ENCODE data around the gene RXRB. TPM values are rescaled to one million over a fixed set of nuclear protein-coding genes. Genes with fewer than 3 reads are reported as not detected.

The RXRB gene
- total RNA-seq, 1 donor from 2014 or later = 22.4 TPM

DNA sequence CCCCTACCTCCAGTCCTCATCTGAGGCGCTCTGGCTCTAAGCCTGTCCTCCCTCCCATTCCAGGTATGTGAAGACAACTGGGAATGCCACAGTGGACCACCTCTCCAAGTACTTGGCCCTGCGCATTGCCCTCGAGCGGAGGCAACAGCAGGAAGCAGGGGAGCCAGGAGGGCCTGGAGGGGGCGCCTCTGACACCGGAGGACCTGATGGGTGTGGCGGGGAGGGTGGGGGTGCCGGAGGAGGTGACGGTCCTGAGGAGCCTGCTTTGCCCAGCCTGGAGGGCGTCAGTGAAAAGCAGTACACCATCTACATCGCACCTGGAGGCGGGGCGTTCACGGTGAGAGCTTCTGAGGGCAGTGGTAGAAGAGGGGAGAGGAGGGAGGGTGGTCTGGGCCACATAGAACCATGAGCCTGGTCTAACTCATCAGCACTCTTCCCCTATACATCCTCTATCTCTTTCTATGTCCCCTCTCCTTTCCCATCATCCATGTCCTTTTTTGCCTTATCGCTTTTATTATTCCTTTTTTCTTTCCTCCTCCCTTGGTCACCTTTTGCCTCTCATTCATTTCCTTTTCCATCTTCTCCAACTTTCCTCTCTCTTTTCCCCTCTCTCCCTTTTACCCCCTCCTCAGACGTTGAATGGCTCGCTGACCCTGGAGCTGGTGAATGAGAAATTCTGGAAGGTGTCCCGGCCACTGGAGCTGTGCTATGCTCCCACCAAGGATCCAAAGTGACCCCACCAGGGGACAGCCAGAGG lies 11.4 kb upstream of the RXRB start:
- DNase-seq (ENCODE audit: low read depth, low spot score) = no peak

DNA sequence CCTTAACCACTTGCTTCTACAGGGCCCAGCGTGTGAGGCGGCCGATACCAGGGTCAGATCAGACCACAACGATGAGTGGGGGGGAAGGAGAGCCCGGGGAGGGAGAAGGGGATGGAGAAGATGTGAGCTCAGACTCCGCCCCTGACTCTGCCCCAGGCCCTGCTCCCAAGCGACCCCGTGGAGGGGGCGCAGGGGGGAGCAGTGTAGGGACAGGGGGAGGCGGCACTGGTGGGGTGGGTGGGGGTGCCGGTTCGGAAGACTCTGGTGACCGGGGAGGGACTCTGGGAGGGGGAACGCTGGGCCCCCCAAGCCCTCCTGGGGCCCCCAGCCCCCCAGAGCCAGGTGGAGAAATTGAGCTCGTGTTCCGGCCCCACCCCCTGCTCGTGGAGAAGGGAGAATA lies 10.7 kb upstream of the RXRB start:
- no peak for DNase-seq (ENCODE audit: low read depth, low spot score)

DNA sequence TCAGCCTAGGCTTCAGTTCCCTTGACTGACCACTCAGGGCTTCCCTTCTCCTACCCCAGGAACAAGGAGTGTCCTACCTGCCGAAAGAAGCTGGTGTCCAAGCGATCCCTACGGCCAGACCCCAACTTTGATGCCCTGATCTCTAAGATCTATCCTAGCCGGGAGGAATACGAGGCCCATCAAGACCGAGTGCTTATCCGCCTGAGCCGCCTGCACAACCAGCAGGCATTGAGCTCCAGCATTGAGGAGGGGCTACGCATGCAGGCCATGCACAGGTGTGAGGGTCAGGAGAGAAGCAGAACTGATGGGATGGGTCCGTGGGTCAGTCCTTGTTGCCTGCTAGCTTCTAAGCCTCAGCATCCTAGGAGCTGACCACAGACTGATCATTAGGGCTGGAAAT lies 9.4 kb upstream of the RXRB start:
- DNase-seq (ENCODE audit: low read depth, low spot score) = no peak

DNA sequence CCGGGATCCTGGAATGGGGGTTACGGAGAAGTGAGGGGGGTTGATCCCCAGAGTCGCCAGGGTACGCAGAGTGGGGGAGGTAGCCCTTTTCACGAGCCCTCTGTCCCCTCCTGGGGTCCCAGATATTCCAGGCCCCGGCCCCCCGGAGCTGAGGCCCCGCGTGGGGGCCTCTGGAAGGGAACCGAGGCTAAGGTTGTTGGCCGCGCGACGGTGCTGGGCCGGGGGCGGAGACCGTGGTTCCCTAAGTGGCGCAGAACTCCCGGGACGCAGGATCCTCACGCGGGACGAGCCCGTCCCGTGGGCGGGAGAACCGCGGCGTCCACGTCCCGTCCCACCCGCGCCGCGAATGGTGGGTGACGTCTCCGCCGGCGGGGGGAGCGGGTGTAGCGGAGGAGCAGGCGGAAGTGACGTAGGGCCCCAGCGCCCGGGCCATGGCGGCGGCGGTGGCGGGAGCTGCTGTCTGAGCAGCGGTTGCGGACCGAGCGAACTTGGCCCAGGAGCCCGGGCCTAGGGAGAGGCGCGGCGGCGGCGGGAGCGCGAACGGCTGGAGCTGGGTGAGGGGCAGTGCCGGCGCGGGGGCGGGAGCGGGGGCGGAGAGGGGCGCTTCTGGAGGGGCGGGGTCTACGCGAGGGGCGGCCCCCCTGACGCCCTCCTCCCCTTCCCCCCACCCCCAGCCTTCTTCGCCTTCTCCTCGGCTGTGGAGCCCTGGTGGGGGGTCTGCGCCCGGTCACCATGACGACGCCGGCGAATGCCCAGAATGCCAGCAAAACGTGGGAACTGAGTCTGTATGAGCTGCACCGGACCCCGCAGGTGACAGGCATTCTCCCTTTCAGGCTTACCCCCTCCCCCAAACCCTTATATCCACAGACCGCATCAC lies 7.9 kb upstream of the RXRB start, which contains the start of gene RING1:
RING1 (plus strand) TSS at position 410 of the 877 bp plus-strand sequence; CDS start at position 733, 323 bp downstream.
- DNase-seq (ENCODE audit: low read depth, low spot score) = no peak

DNA sequence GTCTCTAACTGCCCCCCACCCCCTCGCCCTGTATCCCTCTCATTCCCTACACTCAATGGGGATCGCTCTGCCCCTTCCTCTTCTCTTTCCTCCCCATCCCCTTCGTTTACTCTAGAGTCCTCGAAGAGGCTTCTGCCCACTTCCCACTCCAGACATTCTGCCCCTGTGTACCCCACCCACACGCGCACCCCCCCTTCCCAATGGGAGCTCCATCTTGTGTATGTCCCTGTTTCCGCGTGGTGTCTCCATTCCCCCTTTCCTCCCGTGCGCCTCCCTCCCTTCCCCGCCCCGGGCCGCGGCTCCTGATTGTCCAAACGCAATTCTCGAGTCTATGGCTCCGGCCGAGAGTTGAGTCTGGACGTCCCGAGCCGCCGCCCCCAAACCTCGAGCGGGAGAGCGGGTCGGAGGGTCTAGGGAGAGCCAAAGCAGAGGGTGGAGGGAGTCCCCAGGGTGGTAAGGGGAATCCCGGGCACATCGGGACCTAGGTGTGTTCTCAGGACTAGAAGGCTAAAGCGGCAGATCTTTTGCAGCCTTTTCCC lies 7.2 kb upstream of the RXRB start:
- no peak for DNase-seq (ENCODE audit: low read depth, low spot score)

DNA sequence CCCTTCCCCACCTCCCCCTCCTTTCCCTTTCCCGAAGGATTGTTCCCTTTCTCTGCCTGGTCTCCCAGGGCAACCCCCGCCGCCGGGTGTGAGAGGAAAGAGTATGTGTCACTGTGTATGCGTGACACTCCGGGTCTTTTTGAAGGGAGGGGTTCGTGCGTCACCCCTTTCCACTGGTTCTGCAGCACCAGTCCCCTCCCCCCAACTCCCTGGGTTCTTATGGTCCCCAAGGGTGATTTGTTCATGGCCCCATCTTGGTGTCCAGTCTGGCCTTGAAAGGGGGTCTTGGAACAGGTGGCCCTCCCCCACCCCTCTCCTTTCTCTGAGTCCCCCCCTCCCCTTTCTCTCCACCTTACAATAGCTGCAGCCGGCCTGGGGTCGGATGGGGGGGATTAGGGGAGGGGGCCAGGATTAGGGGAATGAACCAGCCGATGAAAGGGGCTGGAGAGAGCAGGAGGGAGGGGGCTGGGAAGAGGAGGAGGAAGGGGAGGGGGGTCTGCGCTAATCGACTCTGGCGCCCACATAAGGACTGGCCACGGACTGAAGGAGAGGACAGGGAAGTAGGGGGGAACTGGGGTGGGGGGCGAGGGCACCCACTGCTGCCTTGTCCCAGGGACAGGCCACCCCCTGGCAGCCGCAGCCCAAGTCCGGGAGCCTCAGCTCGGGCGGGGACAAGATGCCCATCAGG lies 6.5 kb upstream of the RXRB start:
- DNase-seq (ENCODE audit: low read depth, low spot score) = no peak

DNA sequence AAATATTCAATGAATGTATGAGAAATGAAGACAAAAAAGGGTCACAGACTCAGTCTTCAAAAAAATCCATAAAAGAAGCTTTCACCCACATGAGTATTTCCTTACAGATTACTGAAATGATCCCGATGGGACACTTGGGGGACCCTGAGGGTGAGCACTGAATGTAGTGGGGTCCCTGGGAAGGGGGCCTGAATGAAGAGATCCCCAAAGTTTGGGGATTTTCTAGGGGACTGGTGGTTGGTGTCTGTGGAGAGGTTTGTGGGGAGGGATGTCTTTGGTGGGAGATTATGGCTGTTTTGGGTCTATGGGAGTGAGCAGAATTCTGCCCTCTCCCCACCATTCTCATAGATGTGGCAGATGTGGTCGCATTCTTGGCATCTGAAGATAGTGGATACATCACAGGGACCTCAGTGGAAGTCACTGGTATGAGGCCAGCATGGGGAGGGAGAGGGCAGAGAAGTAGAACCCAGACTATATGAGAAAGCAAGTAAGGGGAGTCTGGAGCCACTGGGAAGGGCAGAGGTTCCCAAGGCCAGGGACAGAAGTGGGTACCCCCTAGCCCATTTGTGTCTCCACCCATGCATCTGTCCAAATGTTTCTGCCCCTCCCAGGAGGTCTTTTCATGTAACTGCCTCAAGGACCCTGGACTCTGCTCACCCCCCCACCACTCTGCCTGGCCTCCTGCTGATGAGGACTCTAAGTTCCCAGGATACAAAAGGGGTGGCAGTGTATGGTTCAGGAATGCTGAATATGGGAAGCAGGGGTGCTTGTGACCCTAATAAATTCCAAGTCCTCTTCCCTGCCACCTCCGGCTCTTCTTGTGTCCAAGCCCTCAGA lies 5.8 kb upstream of the RXRB start:
- DNase-seq (ENCODE audit: low read depth, low spot score) = no peak

DNA sequence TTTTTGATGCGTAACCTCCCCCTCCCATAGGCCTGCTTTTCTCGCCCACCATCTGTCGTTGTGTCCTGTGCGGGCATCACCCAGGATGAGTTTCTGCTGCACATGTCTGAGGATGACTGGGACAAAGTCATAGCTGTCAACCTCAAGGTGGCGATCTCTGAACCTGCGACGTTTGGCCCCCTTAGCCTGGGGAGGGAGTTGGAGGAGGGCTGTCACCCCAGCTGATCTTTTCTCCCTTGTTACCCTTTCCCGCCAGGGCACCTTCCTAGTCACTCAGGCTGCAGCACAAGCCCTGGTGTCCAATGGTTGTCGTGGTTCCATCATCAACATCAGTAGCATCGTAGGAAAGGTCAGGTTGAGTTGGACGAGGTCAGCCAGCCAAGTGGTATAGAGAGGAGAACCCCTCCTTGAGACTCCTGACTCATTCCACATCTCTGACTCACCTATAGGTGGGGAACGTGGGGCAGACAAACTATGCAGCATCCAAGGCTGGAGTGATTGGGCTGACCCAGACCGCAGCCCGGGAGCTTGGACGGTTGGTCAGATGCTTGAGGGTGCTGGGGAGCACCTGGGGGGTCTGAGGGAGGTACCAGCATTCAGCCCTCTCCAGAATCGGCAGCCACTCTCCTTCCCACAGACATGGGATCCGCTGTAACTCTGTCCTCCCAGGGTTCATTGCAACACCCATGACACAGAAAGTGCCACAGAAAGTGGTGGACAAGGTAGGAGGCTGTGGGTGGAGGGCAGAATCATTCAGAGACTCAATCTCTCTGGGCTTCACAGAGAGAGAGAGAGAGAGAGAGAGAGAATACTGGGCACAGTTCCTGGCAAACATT lies 4.9 kb upstream of the RXRB start:
- DNase-seq (ENCODE audit: low read depth, low spot score) = no peak

DNA sequence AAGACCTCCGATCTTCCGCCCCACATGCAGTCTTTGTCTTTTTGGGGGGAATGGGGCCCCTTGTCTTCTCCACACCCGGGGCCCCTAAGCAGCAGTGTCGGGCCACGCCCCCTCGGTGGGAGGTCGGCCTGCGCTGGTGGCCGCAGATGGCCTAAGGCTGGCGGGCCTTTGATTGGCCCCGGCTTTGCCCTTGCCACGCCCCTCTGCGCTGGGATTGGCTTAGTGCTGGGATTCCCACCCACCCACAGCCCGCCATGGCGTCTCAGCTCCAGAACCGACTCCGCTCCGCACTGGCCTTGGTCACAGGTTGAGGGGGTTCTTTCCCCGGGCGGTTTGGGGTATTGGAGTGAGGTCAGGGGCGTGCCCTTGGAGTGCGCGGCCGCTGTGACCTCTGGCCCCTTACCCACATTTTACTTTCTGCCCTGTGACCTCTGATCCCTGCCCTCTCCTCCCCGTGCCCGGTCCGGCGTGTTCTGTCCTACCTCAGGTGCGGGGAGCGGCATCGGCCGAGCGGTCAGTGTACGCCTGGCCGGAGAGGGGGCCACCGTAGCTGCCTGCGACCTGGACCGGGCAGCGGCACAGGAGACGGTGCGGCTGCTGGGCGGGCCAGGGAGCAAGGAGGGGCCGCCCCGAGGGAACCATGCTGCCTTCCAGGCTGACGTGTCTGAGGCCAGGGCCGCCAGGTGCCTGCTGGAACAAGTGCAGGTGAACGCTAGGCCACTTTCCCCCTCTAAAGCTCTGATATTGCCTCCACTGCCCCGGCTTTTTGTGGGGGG lies 4.1 kb upstream of the RXRB start, which contains the start of gene HSD17B8:
HSD17B8 (plus strand) TSS at position 241 of the 776 bp plus-strand sequence; CDS start at position 255, 14 bp downstream.
- peak; percentile 64 for DNase-seq (ENCODE audit: low read depth, low spot score)

DNA sequence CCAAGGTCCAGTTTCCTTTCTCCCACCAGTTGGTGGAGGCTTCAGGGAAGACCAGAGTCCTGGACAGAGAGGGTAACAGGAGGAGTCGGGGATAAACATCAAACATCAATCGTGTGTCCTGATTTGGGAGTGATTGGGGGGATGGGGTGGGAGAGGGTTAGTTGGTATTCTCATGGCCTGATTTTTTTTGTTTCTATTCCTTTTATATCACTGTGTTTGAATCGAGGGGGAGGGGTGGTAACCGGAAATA lies 3.6 kb upstream of the RXRB start:
- no peak for DNase-seq (ENCODE audit: low read depth, low spot score)

DNA sequence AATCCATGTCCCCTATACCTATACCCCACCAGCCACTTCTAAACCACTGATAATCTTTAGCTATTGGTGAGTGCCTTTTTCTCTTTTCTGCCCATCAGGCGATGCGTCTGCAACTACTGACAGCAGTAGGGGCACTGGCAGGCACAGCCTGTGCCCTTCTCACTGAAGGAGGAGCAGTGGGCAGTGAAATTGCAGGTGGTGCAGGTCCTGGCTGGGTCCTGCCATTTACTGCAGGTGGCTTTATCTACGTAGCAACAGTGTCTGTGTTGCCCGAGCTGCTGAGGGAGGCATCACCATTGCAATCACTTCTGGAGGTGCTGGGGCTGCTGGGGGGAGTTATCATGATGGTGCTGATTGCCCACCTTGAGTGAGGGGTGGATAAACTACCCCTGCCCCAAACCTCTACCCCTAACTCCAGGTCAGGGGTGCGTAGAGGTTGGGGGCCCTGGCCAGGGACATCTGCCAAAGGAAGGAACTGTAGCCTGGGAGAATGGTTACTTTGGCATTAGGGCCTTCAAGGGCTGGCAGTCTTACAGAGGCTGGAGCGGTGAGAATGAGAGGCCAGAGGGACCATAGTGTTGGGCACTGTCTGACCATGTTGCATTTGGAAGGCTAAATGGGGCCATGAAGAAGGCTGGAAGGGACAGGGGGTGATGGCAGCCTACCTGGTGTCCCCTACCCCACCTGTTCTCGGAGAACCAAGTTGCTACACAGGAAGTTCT lies 3.1 kb upstream of the RXRB start:
- DNase-seq (ENCODE audit: low read depth, low spot score) = no peak

DNA sequence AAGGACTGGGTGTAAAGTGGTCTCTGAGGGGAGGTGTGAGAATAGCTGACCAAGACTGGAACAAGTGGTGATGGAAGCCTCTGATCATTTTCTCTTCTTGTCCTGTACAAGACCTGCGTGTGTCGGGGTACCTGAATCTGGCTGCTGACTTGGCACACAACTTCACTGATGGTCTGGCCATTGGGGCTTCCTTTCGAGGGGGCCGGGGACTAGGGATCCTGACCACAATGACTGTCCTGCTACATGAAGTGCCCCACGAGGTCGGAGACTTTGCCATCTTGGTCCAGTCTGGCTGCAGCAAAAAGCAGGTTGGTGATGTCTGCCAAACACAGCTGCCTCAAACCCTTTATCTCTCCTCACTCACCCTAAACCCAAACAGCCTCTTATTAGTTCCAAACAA lies 2.3 kb upstream of the RXRB start:
- no peak for DNase-seq (ENCODE audit: low read depth, low spot score)

DNA sequence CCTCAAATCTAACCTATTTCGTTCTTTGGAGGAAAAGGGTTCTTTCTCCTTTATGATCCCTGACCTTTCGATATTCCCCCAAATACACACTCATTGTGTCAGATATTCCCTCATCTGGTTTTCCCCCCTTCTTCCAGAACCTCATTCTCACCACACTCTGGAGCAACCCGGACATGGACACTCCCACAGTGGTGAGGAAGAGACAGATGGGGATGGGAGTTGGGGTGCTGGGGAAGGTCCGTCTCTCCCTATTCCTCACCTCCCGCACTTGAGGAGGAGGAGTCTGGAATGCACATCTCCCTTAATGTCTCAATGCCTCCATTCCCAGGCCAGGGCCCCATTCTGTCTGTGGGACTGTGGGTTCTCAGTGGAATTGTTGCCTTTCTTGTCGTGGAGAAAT lies 1.5 kb upstream of the RXRB start:
- DNase-seq (ENCODE audit: low read depth, low spot score) = no peak

DNA sequence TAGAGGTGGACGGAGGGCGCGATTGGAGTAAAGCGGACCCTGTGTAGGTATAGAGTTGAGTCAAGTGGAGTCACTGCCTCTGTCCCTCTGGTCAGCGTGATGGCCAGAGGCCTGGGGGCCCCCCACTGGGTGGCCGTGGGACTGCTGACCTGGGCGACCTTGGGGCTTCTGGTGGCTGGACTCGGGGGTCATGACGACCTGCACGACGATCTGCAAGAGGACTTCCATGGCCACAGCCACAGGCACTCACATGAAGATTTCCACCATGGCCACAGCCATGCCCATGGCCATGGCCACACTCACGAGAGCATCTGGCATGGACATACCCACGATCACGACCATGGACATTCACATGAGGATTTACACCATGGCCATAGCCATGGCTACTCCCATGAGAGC lies 681 bp upstream of the RXRB start:
- DNase-seq (ENCODE audit: low read depth, low spot score) = no peak

DNA sequence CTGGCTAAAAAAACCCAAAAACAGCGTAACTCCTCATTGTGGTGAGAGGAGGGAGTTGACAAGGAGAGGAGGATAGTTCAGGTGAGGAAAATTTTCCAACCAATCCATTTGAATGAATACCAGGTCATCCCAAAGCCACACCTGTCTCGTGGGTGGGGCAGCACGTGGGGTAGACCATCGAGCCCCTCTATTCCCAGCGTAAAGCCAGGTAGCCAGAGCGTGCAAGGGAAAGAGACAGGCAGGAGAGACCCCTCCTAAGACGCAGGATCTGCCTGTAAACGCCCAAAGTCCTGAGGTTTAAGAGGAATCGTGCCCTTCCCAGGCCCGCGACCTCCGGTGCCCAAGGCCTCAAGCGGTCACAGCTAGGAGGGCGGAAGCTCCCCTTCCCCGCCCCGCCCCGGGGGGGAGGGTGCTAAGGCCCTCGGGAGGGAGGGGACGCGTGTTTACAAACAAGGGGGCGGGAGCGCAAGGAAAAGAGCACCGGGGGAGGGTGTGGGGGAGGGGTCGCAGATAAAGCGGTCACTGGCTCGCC lies 712 bp downstream of the RXRB start:
- DNase-seq (ENCODE audit: low read depth, low spot score) = no peak

DNA sequence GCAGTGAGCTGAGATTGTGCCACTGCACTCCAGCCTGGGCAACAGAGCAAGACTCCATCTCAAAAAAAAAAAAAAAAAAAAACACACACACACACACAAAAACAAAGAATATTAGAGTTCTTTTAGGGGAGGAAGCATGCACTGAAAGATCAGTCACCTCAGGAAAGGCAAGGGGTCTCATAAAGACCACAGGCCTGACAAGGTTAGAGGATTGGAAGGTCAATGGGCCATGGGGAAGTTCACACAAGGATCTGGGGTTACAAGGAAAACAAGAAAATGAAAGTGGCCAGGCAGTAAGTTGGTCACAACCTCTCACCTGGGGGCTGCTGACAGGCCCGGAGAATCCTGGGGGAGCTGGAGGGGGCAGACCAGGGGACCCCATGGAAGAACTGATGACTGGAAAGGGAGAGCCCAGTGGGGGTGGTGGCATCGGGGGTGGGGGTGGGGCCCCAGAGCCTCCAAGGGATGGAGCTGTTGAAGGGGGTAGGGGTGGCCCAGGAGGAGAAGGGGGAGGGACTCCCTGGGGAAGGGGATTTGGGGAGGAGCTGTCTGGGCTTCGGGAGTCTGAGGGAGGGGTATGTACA lies 1.5 kb downstream of the RXRB start:
- DNase-seq (ENCODE audit: low read depth, low spot score) = no peak

DNA sequence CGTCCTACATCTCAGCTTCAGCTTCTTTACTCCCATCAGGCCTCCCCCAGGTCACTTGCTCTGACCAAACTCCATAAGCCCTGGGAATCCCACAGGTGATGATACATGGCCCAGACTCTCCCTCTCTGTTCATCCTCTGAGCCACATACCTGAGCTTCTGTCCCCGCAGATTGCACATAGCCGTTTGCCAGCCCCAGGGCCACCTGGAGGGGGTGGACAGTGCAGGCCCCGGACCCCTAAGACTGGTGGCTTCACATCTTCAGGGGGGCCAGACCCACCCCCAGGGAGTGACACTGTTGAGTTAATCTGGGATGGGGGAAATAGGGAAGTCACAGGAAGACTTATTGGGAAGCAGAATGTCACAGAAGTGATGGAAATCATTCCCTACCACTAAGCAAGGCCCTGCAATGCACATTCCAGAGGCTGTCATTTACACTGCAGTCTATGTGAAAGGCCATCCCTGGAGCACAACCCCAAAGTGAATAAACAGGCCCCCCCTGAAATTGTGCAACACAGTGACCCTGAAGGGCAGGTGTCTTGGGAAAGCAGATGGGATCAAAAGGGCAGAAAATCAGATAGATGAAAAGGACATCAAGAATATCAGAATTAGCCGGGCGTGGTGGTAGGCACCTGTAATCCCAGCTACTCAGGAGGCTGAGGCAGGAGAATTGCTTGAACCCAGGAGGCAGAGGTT lies 2.2 kb downstream of the RXRB start:
- DNase-seq (ENCODE audit: low read depth, low spot score) = no peak

Data from pulmonary artery endothelial cell (primary cell).